DOHH2 (cell line): ENCODE results near the gene ARID1B.
A peak's percentile ranks its signal among the peaks of the same experiment; 100 is the strongest.

Experiments used
- CTCF ChIP-seq: fragments of 200-600 bp; sonication (generic); IDR thresholded peaks from one replicate; pipeline ENCODE4 v1.5.1; 2014; ENCODE audit warnings: antibody characterized with exemption, mild to moderate bottlenecking, low read depth, low read length; ENCODE audit not compliant: poor library complexity, severe bottlenecking
- EZH2phosphoT487 ChIP-seq: fragments of 200-600 bp; sonication (generic); IDR thresholded peaks from 2 replicates; pipeline ENCODE4 v1.6.1; 2017; ENCODE audit warnings: borderline replicate concordance, mild to moderate bottlenecking, antibody characterized with exemption, low read length, moderate library complexity, mixed read lengths

DNA sequence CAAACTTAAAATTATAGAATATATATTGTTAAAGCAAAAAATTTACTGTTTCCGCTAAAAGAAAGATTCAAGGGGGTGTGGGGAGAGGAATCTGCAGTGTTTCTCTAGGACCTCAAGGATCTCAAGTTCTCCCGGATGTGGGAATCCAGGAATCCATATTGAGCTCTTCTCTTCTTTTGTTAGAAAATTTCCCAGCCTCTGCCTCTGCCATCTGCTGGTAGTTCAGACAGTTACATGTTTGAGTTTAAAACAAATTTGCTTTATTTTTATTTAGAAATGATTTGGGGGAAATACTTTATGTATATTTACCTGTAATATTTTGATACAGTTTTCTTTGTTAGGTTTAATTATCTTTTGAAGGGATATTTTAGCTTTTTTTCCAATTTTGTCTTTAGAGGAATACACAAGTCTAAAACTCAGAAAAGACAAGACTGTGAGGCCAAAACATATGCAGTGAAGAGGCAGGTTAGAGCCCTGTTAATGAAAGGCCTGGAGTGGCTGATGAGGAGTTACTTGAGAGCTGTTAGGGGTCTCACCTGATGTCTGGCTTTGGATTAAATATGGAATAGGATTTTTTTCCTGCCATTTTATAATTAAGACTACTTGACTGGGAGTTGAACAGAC lies 268.8 kb downstream of the ARID1B start:
- TF ChIP-seq CTCF = peak; percentile 50
- no peak for TF ChIP-seq EZH2phosphoT487
